Measurements from ENCODE around the gene FGF12.

- TF ChIP-seq CTCF (IDR thresholded peaks at IDR 0.05) (no peak), POLR2A (IDR thresholded peaks at IDR 0.05) (no peak)
These were observed 151.3 kb downstream of the FGF12 start for GRCh38 chr3:192575879-192576506.
